ENCODE measurements around the gene SLC34A1. TPM values are rescaled to one million over a fixed set of nuclear protein-coding genes. Genes with fewer than 3 reads are reported as not detected.

Gene SLC34A1
- total RNA-seq, 1 donor from 2014 or later, result 0.16 TPM

GRCh38 chr5:177383181-177383580, 1.1 kb upstream of the SLC34A1 start:
- TF ChIP-seq CTCF (conservative IDR thresholded peaks at IDR 0.05), result no peak
- H3K4me1 Mint-ChIP-seq, result peaks cover 5% of the 10 kb centered on the region
- H3K9me3 Mint-ChIP-seq, result no peaks in the 10 kb centered on the region
- peaks cover 6% of the 10 kb centered on the region for H3K27me3 Mint-ChIP-seq (ENCODE audit: low read depth)
- DNase-seq (ENCODE audit: low read depth, low spot score), result no peak
- no peak overlapping the region for H3K27ac Mint-ChIP-seq (ENCODE audit: unreplicated experiment)
- H3K4me3 Mint-ChIP-seq, result no peak overlapping the region
- H3K36me3 Mint-ChIP-seq (ENCODE audit: low read depth), result no peaks in the 10 kb centered on the region

- H3K4me1 Mint-ChIP-seq, result peaks cover 30% of the 10 kb centered on the region
- no peak for DNase-seq (ENCODE audit: low read depth, low spot score)
- H3K27me3 Mint-ChIP-seq (ENCODE audit: low read depth), result peaks cover 9% of the 10 kb centered on the region
- TF ChIP-seq CTCF (conservative IDR thresholded peaks at IDR 0.05), result no peak
- no peaks in the 10 kb centered on the region for H3K9me3 Mint-ChIP-seq
- H3K27ac Mint-ChIP-seq (ENCODE audit: unreplicated experiment), result no peak overlapping the region
- H3K4me3 Mint-ChIP-seq, result no peak overlapping the region
- no peaks in the 10 kb centered on the region for H3K36me3 Mint-ChIP-seq (ENCODE audit: low read depth)
These were observed 1.5 kb downstream of the SLC34A1 start for GRCh38 chr5:177385720-177386119.

GRCh38 chr5:177386542-177386941, 2.3 kb downstream of the SLC34A1 start:
- no peak overlapping the region for H3K27ac Mint-ChIP-seq (ENCODE audit: unreplicated experiment)
- no peaks in the 10 kb centered on the region for H3K9me3 Mint-ChIP-seq
- no peak for TF ChIP-seq CTCF (conservative IDR thresholded peaks at IDR 0.05)
- no peak overlapping the region for H3K4me3 Mint-ChIP-seq
- peaks cover 31% of the 10 kb centered on the region for H3K4me1 Mint-ChIP-seq
- H3K27me3 Mint-ChIP-seq (ENCODE audit: low read depth), result peaks cover 9% of the 10 kb centered on the region
- H3K36me3 Mint-ChIP-seq (ENCODE audit: low read depth), result no peaks in the 10 kb centered on the region
- DNase-seq (ENCODE audit: low read depth, low spot score), result no peak

GRCh38 chr5:177387405-177387804, 3.2 kb downstream of the SLC34A1 start:
- no peaks in the 10 kb centered on the region for H3K36me3 Mint-ChIP-seq (ENCODE audit: low read depth)
- H3K27ac Mint-ChIP-seq (ENCODE audit: unreplicated experiment), result no peak overlapping the region
- H3K4me1 Mint-ChIP-seq, result peaks cover 31% of the 10 kb centered on the region
- no peak overlapping the region for H3K4me3 Mint-ChIP-seq
- peaks cover 9% of the 10 kb centered on the region for H3K27me3 Mint-ChIP-seq (ENCODE audit: low read depth)
- no peak for DNase-seq (ENCODE audit: low read depth, low spot score)
- no peaks in the 10 kb centered on the region for H3K9me3 Mint-ChIP-seq
- no peak for TF ChIP-seq CTCF (conservative IDR thresholded peaks at IDR 0.05)

- DNase-seq (ENCODE audit: low read depth, low spot score), result no peak
- H3K4me3 Mint-ChIP-seq, result no peak overlapping the region
- H3K36me3 Mint-ChIP-seq (ENCODE audit: low read depth), result no peaks in the 10 kb centered on the region
- H3K4me1 Mint-ChIP-seq, result peaks cover 34% of the 10 kb centered on the region
- no peaks in the 10 kb centered on the region for H3K9me3 Mint-ChIP-seq
- peaks cover 4% of the 10 kb centered on the region for H3K27me3 Mint-ChIP-seq (ENCODE audit: low read depth)
- no peak overlapping the region for H3K27ac Mint-ChIP-seq (ENCODE audit: unreplicated experiment)
- TF ChIP-seq CTCF (conservative IDR thresholded peaks at IDR 0.05), result no peak
These were observed 4.4 kb downstream of the SLC34A1 start for GRCh38 chr5:177388521-177389052.
